SW480 (cell line): ENCODE results near the gene MICALL2.

Source experiments
- DNase-seq: peaks from one replicate; pipeline ENCODE4 v3.0.0-alpha.2; 2016; ENCODE audit warnings: low spot score

MICALL2 gene

DNA sequence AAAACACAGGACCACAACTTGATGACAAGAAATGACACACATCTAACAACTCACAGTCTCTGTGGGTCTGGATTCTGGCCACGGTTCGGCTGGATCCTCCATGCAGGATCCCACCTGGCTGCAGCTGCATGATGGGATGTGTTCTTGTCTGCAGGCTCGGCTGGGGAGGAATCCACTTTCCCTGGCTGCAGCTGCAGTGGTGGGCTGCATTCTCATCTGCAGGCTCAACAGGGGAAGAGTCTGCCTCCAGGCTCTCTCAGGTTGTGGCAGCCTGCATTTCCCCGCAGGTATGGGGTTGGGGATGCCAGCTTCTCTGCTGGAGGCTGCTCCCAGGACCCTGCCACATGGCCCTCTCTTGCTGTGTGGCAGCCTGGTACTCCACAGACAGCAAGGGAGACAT is 64.9 kb downstream of the MICALL2 start:
- DNase-seq: no peak

DNA sequence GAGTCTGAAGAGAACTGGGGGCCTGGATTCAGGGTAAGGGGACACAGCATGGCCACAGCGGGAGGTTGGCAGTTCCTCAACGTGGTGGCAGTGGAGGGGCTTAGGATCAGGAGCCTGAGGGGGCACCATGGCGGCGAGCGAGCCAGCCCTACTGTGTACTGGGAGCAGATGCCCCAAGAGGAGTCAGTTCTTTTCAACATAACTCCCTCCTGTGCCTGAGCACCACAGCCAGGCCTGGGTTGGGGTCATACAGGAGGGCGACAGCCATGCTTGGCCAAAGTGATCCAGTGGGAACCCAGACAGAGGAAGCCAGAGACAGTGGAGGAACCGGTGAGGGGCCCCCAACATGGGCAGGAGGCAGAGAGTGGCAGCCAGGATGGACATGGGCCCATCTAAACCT is 65.8 kb downstream of the MICALL2 start:
- DNase-seq: no peak

DNA sequence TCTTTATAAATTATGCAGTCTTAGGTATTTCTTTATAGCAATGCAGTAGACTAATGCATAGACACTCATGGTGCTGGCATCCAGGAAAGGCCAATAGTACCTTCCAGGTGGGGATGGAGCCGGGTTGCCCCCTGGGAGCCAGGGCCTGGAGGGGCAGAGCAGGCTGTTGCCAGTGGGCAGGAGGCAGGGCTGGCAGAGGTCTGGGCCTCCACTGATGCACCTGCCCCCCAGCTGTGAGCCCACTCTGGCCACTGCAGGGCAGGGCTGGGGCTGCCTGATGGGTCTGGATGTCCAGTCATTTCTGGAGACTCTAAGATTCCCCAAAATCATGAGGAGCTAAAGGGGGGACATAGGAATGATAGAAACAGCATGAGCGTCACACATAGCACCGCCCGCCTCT is 66.7 kb downstream of the MICALL2 start:
- DNase-seq: no peak

DNA sequence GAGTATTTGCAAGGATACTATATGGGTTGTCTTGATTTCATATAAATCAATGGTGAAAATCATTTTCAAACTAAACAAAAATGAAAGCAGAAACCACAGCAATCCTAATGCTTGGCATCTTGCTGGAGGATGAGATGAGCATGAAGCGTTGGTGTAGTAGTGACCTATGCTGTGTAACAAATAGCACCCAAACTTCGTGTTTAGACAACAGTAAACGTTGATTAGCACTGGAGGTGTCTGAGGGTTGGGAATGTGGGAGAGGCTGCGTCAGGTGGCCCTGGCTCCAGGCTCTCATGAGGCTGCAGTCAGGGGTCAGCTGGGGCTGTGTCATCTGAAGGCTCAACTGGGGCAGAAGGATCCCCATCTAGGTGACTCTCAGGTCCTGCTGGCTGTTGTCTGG is 67.8 kb downstream of the MICALL2 start:
- DNase-seq: no peak

DNA sequence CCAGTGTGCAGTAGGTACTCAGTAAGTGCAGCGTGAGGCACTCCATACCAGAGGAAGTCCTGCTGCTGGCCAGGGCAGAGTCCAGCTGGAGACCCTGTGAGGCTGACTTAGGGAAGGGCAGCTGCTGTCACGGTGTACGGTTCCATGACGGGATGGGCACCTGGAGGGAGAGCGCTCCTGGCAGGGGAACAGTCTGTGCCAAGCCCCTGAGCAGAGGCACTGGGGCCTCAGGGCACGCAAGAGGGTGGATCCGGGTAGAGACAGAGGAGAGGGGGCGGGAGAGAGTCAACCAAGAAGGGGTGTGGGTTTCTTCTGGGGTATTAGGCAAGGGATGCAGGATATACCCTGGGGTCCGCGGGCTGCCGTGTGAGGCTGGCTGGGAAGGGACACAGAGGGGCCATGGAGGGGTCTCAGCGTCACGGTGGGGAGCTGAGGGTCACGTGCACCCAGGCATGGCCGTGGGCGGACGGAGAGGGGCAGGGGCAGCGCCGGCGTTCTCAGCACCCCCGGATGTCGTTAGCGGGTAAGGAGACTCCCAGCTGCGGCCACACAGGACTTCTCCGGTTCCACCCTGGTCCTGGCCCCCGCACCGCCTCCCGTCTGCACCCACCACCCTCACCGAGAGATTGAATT is 70.5 kb downstream of the MICALL2 start:
- DNase-seq: no peak

DNA sequence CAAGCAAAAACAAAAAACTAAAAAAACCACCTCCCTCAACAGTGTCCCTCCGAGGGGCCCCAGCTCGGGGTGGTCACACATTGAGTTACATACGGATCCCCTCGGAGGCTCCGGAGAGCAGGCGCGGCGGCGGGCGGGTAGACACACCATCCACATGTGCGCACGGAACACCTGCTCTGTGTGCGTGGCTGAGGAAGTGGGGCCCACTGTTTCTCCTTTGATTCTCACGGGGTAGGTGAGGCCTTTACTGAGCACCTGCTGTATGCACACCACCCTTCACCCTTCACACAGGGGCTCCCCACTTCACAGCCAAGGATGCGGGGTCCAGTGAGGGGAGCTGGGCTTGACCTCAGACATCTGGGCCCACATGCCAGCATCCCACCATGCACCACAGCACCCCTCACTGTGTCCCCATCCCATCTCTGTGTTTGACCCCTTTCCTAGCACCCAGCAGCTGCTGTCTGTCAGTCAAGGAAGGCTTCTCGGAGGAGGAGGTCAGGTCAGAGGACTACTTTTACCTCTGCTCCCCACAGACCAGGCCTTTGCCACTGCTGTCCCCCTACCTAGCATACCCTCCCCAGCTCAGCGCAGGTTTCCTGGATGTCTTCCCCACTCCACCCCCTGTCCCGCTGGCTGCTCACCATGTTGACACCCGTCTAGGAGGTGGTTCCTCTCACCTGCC is 71.1 kb downstream of the MICALL2 start:
- DNase-seq: no peak

DNA sequence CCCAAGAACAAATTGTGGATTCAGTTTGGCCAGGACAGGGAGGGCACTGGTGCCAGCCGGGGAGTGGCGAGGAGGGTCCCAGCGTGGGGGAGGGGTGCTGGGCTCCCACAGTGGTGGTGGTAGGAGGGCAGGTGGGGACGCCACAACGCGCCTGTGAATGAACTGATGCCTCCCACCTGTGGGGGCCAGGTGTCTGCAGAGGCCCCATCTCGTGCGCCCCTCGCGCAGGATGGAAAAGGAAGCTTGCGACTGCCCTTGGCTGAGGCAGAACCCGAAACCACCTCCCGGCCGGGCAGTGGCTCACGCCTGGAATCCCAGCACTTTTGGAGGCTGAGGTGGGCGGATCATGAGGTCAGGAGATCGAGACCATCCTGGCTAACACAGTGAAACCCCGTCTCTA is 72.0 kb downstream of the MICALL2 start:
- no peak for DNase-seq

DNA sequence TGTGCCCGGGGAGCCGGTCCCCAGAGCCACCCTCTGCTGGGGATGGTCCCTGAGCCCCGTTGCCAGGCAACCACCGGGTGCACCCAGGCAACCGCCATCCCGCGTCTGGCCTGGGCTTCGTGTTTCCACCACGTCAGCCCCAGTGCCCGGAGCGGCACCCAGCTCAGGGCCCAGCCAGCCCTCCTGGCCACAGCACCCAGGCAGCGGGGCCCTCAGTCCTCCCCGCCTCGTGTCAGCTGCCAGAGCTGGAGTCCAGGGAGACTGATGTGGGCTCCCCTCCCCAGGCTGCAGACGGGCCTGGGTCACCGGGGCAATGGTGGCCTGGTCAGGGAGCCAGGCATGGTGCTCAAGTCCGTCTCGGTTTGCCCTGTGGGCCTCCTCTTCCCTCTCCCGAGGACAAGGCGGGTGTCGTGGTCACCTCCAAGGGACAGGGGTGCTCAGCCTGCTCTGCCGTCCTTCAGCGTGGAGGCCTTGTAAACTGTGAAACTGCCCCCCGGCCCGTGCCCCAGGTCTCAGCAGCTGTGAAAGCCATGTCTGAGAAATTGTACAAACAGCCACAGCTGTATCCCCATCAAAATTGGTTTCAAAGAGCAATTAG is 72.5 kb downstream of the MICALL2 start:
- DNase-seq: no peak

DNA sequence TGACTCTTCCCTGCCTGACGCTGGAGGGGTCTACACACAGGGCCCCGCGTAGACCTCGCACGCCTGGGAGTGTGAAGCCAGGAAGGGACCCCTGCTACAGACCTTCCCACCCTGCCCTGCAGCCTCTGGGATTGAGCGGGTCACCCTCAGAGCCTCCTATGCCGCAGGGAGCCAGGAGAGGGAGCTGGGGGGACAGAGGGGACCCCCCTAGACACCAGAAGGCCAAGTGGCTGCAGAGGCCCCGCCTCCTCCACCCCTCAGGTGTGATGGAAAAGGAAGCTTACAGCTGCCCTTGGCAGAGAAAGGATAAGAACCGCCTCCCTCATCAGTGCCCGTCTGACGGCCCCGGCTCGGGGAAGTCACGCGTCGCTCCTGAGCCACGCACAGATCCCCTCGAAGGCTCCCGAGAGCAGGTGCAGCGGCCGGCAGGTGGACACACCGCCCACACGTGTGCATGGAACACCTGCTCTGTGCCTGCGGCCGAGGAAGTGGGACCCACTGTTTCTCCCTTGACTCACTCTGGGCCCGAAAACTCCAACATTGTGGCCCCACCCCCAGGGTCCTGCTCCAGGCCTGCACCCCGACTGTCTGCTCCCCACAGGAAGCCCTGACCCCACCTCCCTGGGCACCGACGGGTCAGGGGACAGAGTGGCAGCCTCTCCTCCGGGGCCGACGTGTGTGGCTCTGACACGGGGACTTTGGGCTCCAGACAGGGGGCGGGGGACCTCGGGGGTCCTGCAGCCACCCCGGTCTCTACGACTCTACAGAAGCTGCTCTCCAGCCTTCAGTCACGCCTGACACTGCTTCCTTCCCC is 73.3 kb downstream of the MICALL2 start:
- no peak for DNase-seq

DNA sequence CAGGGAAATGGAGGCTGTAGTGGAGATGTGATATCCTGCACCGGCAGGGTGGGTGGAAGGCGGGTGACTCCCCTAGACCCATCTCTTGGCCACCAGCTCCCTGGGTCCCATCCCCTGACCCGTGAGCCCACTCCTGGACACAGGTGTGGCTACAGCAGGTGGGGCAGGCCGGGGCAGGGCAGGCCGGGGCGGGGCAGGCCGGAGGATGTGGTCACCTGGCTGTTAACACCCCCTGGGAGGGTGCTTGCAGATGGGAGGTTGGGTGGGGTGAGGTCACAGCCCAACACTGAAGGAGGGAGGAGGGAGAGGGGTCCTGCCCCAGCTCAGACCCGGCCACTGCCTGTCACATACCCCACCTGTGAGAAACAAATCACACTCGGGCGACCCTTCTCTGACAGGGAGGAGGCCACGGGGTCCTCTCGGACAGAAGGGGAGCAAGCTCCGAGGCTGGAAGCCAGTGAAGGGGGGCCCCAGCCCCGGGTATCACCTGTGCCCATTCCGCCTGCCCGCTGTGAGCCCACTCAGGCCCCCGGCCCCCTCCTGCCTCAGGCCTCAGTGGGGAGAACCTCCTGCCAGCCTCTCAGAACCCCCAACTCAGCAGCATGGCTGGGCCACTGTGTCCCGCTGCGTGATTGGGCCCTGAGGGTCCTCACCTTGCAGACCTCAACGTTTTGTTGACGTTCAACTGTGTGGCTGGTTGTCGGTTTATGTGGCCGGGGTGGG is 74.0 kb downstream of the MICALL2 start:
- DNase-seq: no peak
